Left ventricle myocardium inferior (tissue), 1 donor: ENCODE results near the gene MAGI2. TPM values are rescaled to one million over a fixed set of nuclear protein-coding genes. Genes with fewer than 3 reads are reported as not detected.

ENCODE experiments used
- DNase-seq: peaks from one replicate; pipeline ENCODE4 v3.0.0-alpha.2; 2020
- H3K27ac ChIP-seq: fragments of 200-600 bp; replicated peaks from 2 replicates; pipeline ENCODE4 v1.8.0; 2021
- H3K27me3 ChIP-seq: fragments of 200-600 bp; 2 replicates; pipeline ENCODE4 v1.8.0; 2021; ENCODE audit warnings: low read depth
- H3K36me3 ChIP-seq: fragments of 200-600 bp; 2 replicates; pipeline ENCODE4 v1.8.0; 2021
- H3K4me1 ChIP-seq: fragments of 200-600 bp; 2 replicates; pipeline ENCODE4 v1.8.0; 2021
- H3K4me3 ChIP-seq: fragments of 200-600 bp; 2 replicates; pipeline ENCODE4 v1.8.0; 2021; ENCODE audit warnings: mild to moderate bottlenecking, moderate library complexity
- H3K9me3 ChIP-seq: fragments of 200-600 bp; replicated peaks from 2 replicates; pipeline ENCODE4 v1.8.0; 2021
- intact Hi-C: fragments of 100-400 bp; cut with micrococcal nuclease; formaldehyde crosslinking; loops from one replicate; pipeline ENCODE4 v1.11.0; 2022
- total RNA-seq: library from RNA; stranded (reverse); fragmentation: NEBNext Ultra II Directional; extraction: Animal tissue kit (Norgen Biotek cat#: 25700); gene quantifications from one replicate; pipeline ENCODE4 v1.2.1, GENCODE V29; 2021
- TF ChIP-seq, protein P1 (sequence below): fragments of 200-600 bp; IDR thresholded peaks from 2 replicates; pipeline ENCODE4 v1.8.0; 2021; ENCODE audit warnings: antibody characterized with exemption, mild to moderate bottlenecking, borderline replicate concordance
- donor health status: DM: no; HTN: yes; CAD: no; lungs with severe emphysema.

The MAGI2 gene
- total RNA-seq, 1 donor from 2014 or later = 4.5 TPM

GRCh38 chr7:78413568-78413967, 1039.9 kb downstream of the MAGI2 start:
- H3K36me3 ChIP-seq = no peaks in the 10 kb centered on the region
- TF ChIP-seq, protein P1, sequence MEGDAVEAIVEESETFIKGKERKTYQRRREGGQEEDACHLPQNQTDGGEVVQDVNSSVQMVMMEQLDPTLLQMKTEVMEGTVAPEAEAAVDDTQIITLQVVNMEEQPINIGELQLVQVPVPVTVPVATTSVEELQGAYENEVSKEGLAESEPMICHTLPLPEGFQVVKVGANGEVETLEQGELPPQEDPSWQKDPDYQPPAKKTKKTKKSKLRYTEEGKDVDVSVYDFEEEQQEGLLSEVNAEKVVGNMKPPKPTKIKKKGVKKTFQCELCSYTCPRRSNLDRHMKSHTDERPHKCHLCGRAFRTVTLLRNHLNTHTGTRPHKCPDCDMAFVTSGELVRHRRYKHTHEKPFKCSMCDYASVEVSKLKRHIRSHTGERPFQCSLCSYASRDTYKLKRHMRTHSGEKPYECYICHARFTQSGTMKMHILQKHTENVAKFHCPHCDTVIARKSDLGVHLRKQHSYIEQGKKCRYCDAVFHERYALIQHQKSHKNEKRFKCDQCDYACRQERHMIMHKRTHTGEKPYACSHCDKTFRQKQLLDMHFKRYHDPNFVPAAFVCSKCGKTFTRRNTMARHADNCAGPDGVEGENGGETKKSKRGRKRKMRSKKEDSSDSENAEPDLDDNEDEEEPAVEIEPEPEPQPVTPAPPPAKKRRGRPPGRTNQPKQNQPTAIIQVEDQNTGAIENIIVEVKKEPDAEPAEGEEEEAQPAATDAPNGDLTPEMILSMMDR = no peak
- H3K4me1 ChIP-seq = no peaks in the 10 kb centered on the region
- H3K4me3 ChIP-seq = no peak overlapping the region
- no peak overlapping the region for H3K27ac ChIP-seq
- H3K9me3 ChIP-seq = peaks cover 10% of the 10 kb centered on the region
- intact Hi-C loops = no loop called here
- DNase-seq = no peak
- no peaks in the 10 kb centered on the region for H3K27me3 ChIP-seq

DNA sequence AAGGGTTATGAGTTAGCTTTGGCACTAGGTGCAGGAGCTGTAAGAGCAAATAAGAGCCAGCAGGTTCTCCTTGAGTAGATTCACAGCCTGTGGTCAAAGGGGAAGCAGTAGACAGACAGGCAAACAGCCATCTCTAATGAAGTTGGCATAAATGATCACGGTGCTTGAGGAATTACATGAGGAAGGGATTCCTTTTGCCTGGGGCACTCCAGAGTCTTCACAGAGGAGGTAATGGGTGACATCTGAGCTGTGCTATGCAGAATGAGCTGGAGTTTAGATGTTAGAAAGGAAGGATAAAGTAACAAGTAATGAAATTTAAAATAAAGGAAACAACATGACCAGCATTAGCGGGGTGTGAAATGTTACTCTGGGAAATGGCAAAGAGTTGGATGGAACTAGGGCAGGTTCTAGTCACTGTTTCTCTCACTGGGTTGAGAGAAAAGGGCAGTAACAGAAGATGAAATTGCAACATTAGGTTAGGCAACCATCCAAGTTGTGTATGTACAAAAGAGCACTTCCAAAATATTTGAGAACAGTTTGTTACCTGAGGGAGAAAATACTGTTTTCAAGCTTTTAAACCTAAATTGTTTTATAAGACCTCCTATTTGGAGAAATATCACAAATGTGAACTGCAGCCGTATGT, 1041.1 kb downstream of the MAGI2 start:
- intact Hi-C loops = no loop called here
- Histone ChIP-seq H3K9me3 (peaks cover 10% of the 10 kb centered on the region), H3K27ac (no peak overlapping the region), H3K4me3 (no peak overlapping the region), H3K4me1 (no peaks in the 10 kb centered on the region), H3K36me3 (no peaks in the 10 kb centered on the region), H3K27me3 (no peaks in the 10 kb centered on the region)
- TF ChIP-seq, protein P1 = no peak
- no peak for DNase-seq

GRCh38 chr7:78407031-78407430, 1046.4 kb downstream of the MAGI2 start:
- DNase-seq = no peak
- no peaks in the 10 kb centered on the region for H3K4me1 ChIP-seq
- H3K27ac ChIP-seq = no peak overlapping the region
- peaks cover 10% of the 10 kb centered on the region for H3K9me3 ChIP-seq
- no peaks in the 10 kb centered on the region for H3K36me3 ChIP-seq
- TF ChIP-seq, protein P1 = no peak
- H3K4me3 ChIP-seq = no peak overlapping the region
- no peaks in the 10 kb centered on the region for H3K27me3 ChIP-seq
- intact Hi-C loops = no loop called here

DNA sequence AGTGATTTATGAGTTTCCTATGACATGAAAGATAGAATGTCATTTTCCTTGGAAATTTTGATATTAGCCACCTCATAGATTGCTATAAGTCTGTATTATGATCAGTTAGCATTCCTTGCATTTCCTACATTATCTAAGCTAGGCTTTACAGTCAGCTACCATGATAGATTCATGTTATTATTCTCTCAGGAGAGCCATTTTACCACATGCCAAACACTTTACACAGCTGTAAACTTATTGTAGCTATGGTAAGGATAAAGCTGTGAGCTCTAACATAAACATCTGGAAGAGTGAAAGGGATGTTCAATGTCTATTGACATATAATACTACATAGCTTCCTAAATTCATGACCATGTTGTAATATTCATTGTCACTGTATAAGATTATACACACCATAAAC, 1046.9 kb downstream of the MAGI2 start:
- H3K4me1 ChIP-seq = no peaks in the 10 kb centered on the region
- H3K27ac ChIP-seq = no peak overlapping the region
- H3K9me3 ChIP-seq = peaks cover 10% of the 10 kb centered on the region
- DNase-seq = no peak
- TF ChIP-seq, protein P1 = no peak
- H3K36me3 ChIP-seq = no peaks in the 10 kb centered on the region
- no peaks in the 10 kb centered on the region for H3K27me3 ChIP-seq
- intact Hi-C loops = no loop called here
- no peak overlapping the region for H3K4me3 ChIP-seq

GRCh38 chr7:78402096-78402495, 1051.4 kb downstream of the MAGI2 start:
- Histone ChIP-seq H3K9me3 (peaks cover 10% of the 10 kb centered on the region), H3K27me3 (no peaks in the 10 kb centered on the region), H3K4me3 (no peak overlapping the region), H3K27ac (no peak overlapping the region), H3K36me3 (no peaks in the 10 kb centered on the region), H3K4me1 (peaks cover 4% of the 10 kb centered on the region)
- TF ChIP-seq, protein P1 = no peak
- intact Hi-C loops = no loop called here
- no peak for DNase-seq
